ENCODE data around the gene MINDY4.
A peak's percentile ranks its signal among the peaks of the same experiment; 100 is the strongest.

Gene MINDY4

GRCh38 chr7:30911133-30911532 is 139.9 kb downstream of the MINDY4 start:
- Mint-ChIP-seq H3K4me1 (peaks cover 45% of the 10 kb centered on the region), H3K36me3 (ENCODE audit: low read depth) (no peaks in the 10 kb centered on the region), H3K9me3 (no peaks in the 10 kb centered on the region), H3K27ac (peak overlapping the region in 2 of 3 experiments; percentile 59 to 61), H3K4me3 (no peak overlapping the region), H3K27me3 (ENCODE audit: low read depth) (peaks cover 12% of the 10 kb centered on the region)
- no peak for TF ChIP-seq CTCF (IDR thresholded peaks at IDR 0.05; ENCODE audit: unreplicated experiment in 3 of 3)

- peaks cover 12% of the 10 kb centered on the region for H3K27me3 Mint-ChIP-seq (ENCODE audit: low read depth)
- H3K36me3 Mint-ChIP-seq (ENCODE audit: low read depth), result no peaks in the 10 kb centered on the region
- H3K9me3 Mint-ChIP-seq, result no peaks in the 10 kb centered on the region
- peak within 1 kb of the TSS; percentile 16 to 77 (median 48) for H3K4me3 Mint-ChIP-seq
- H3K27ac Mint-ChIP-seq, result peak within 1 kb of the TSS; percentile 34 to 84 (median 67)
- H3K4me1 Mint-ChIP-seq, result peaks cover 42% of the 10 kb centered on the region
- TF ChIP-seq CTCF (IDR thresholded peaks at IDR 0.05; ENCODE audit: unreplicated experiment in 3 of 3), result no peak
Observed at GRCh38 chr7:30911561-30911969, 140.3 kb downstream of the MINDY4 start, which contains the start of gene AQP1. TSS of gene AQP1 (plus strand) at chr7:30911853. CDS start at chr7:30911910, 57 bp downstream.

- H3K9me3 Mint-ChIP-seq, result no peaks in the 10 kb centered on the region
- peaks cover 45% of the 10 kb centered on the region for H3K4me1 Mint-ChIP-seq
- no peaks in the 10 kb centered on the region for H3K36me3 Mint-ChIP-seq (ENCODE audit: low read depth)
- peak overlapping the region; percentile 34 to 84 (median 67) for H3K27ac Mint-ChIP-seq
- H3K27me3 Mint-ChIP-seq (ENCODE audit: low read depth), result peaks cover 12% of the 10 kb centered on the region
- peak overlapping the region; percentile 16 to 77 (median 48) for H3K4me3 Mint-ChIP-seq
- no peak for TF ChIP-seq CTCF (IDR thresholded peaks at IDR 0.05; ENCODE audit: unreplicated experiment in 3 of 3)
Observed at GRCh38 chr7:30912021-30912730, 141.0 kb downstream of the MINDY4 start.

GRCh38 chr7:30912731-30912985 is 141.4 kb downstream of the MINDY4 start:
- no peaks in the 10 kb centered on the region for H3K36me3 Mint-ChIP-seq (ENCODE audit: low read depth)
- H3K9me3 Mint-ChIP-seq, result no peaks in the 10 kb centered on the region

GRCh38 chr7:30912986-30913811 is 142.0 kb downstream of the MINDY4 start:
- no peaks in the 10 kb centered on the region for H3K36me3 Mint-ChIP-seq (ENCODE audit: low read depth)
- H3K9me3 Mint-ChIP-seq, result no peaks in the 10 kb centered on the region
- peak overlapping the region; percentile 34 to 84 (median 67) for H3K27ac Mint-ChIP-seq
- peaks cover 12% of the 10 kb centered on the region for H3K27me3 Mint-ChIP-seq (ENCODE audit: low read depth)
- peaks cover 49% of the 10 kb centered on the region for H3K4me1 Mint-ChIP-seq
- no peak for TF ChIP-seq CTCF (IDR thresholded peaks at IDR 0.05; ENCODE audit: unreplicated experiment in 3 of 3)
- peak overlapping the region in 2 of 3 experiments; percentile 2 to 77 for H3K4me3 Mint-ChIP-seq

More at GRCh38 chr7:30912731-30912985, 141.4 kb downstream of the MINDY4 start:
- no peak for TF ChIP-seq CTCF (IDR thresholded peaks at IDR 0.05; ENCODE audit: unreplicated experiment in 3 of 3)
- Mint-ChIP-seq H3K4me3 (peak overlapping the region; percentile 7 to 77 (median 16)), H3K27ac (peak overlapping the region; percentile 34 to 84 (median 67)), H3K27me3 (ENCODE audit: low read depth) (peaks cover 12% of the 10 kb centered on the region), H3K4me1 (peaks cover 49% of the 10 kb centered on the region)

All from nephron (organoid).